Small intestine (tissue), 7 donors: ENCODE results near the gene NR3C1. TPM values are rescaled to one million over a fixed set of nuclear protein-coding genes. Genes with fewer than 3 reads are reported as not detected.

ENCODE experiments used
- DNase-seq, 2 donors: peaks; one replicate each; pipeline versions ENCODE4 v3.0.0 to v3.0.0-alpha.2; 2013
- FAIRE-seq: peaks from 2 replicates; lab custom pipeline; 2012; peaks lifted over from hg19 to GRCh38; lab: Jason Lieb, UNC
- H3K27ac ChIP-seq, 3 donors: one replicate each; pipeline ENCODE4 v1.5.1; 2013; ENCODE audit warnings: low read length in 2 of 3, mild to moderate bottlenecking in 2 of 3, control low read depth in 1 of 3, inconsistent platforms in 1 of 3, low read depth in 1 of 3, moderate library complexity in 1 of 3
- H3K27me3 ChIP-seq, 3 donors: one replicate each; pipeline ENCODE4 v1.6.1; 2013; ENCODE audit warnings: low read length in 3 of 3, inconsistent platforms in 1 of 3; ENCODE audit not compliant: control insufficient read depth in 3 of 3, insufficient read depth in 3 of 3
- H3K36me3 ChIP-seq, 3 donors: one replicate each; pipeline ENCODE4 v1.6.1; 2013; ENCODE audit warnings: low read length in 3 of 3, inconsistent platforms in 1 of 3, low read depth in 1 of 3, mild to moderate bottlenecking in 1 of 3, moderate library complexity in 1 of 3; ENCODE audit not compliant: control insufficient read depth in 3 of 3, insufficient read depth in 2 of 3
- H3K4me1 ChIP-seq, 3 donors: one replicate each; pipeline ENCODE4 v1.6.1; 2013; ENCODE audit warnings: low read length in 2 of 3, inconsistent platforms in 1 of 3, low read depth in 1 of 3, mild to moderate bottlenecking in 1 of 3, moderate library complexity in 1 of 3; ENCODE audit not compliant: control insufficient read depth in 3 of 3, insufficient read depth in 2 of 3
- H3K4me3 ChIP-seq, 3 donors: one replicate each; pipeline ENCODE4 v1.5.1; 2013; ENCODE audit warnings: low read length in 3 of 3, control low read depth in 1 of 3, inconsistent platforms in 1 of 3, low read depth in 1 of 3, mild to moderate bottlenecking in 1 of 3, moderate library complexity in 1 of 3
- H3K9me3 ChIP-seq, 2 donors: one replicate each; pipeline ENCODE4 v1.6.1; 2013; ENCODE audit warnings: low read depth in 1 of 2, low read length in 1 of 2; ENCODE audit not compliant: control insufficient read depth in 2 of 2, insufficient read depth in 1 of 2
- WGBS, 3 donors: extraction: QIAGEN DNeasy Blood & Tissue Kit; methylation state at CpG; one replicate each; pipeline ENCODE4 v1.1.7; 2013; 5-methylcytosine and 5-hydroxymethylcytosine counted together
- polyA plus RNA-seq, 4 donors: library from polyadenylated mRNA; stranded (reverse) in 3 of 4; unstranded in 1 of 4; fragments of 200-250 nt in 3 of 4; fragments of 120-200 nt in 1 of 4; gene quantifications; one replicate each; pipeline versions ENCODE4 v1.2.1 to v1.2.3, GENCODE V29; 2013
- donor health status: healthy with polysubstance abuse.
- donor health status: control.
- donor health status: control.
- donor health status: Bipolar disorder and iron deficiency.
- donor health status: healthy.

Gene NR3C1
- polyA plus RNA-seq, 4 donors: 13.7 to 32.2 (median 16.8) TPM

DNA sequence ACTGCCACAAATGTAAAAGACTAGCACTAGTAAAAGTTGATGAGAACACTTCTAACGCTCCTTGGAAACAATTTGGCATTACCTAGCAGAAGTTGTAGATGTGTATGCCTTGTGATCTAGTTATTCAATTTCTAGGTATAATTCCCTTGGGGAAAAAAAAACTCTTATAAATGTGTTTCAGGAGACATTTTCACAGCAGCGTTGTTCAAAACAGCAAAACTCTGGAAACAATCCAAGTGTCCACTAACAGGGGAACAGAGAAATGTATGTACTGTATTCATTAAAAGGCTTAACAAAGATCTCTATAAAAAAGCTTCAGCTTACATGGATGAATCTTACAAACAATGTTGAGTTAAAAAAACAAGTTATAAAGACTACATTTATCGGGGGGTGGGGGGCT lies 30.4 kb downstream of the NR3C1 start:
- Histone ChIP-seq H3K27ac (no peak overlapping the region), H3K4me3 (no peak overlapping the region), H3K4me1 (peaks cover 11 to 13% (median 12%) of the 10 kb centered on the region in 3 donors), H3K9me3 (no peaks in the 10 kb centered on the region), H3K27me3 (no peaks in the 10 kb centered on the region), H3K36me3 (peaks cover 0 to 2% (median 0%) of the 10 kb centered on the region in 3 donors)
- FAIRE-seq (no peak), DNase-seq (no peak)
- 74 to 95% (median 93%) methylated on average over 3 of the region's 3 CpGs for WGBS, 3 donors

DNA sequence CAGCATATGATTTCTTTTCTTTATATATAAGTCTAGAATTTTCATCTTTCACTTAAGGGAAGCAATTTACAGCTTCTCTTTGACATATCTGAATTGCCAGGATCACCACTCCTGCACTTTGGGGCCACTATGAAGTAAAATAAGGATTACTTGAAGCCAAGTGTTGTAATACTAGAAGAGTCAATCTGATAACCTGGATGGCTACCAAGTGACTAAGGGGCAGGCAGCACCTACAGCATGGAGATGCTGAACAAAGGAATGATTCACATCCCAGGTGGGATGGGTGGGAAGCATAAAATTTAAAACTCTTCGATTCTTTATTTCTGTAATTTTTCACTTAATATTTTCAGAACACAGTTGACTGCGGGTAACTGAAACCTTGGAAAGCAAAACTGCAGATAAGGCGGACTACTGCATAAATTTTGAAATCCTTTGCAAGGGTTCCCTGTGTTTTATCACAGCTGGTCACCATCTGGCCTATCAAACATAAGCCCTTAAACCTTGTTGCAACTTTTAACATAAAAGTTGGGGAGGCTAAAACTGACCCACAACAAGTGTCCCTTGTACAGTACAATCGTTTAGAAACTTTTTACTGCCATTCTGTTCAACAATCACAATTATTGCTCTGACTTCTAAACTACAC lies 31.2 kb downstream of the NR3C1 start:
- Histone ChIP-seq H3K9me3 (no peaks in the 10 kb centered on the region), H3K36me3 (peaks cover 0 to 2% (median 0%) of the 10 kb centered on the region in 3 donors), H3K4me3 (no peak overlapping the region), H3K27ac (no peak overlapping the region), H3K4me1 (peaks cover 7 to 12% (median 9%) of the 10 kb centered on the region in 3 donors), H3K27me3 (no peaks in the 10 kb centered on the region)
- DNase-seq (no peak), FAIRE-seq (no peak)
- 82 to 91% (median 85%) methylated on average over 4 of the region's 4 CpGs for WGBS, 3 donors

DNA sequence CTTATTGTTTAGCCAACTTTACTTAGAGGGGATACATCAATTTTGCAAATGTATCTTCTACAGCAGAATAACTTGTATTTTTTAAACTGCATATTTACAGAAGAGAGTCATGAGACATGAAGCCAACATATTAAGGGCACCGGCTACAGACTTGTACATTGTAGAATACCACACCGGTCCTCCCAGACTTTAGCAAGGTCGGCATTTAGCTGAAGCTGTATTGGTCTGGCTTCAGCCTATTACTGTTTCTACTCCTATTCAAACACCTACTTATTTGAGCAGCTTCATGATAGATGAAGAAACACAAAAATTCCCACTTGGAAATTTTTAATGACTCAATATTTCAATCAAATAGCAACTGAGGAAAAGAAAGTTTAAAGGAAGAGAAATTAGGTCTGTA lies 33.0 kb downstream of the NR3C1 start:
- H3K27ac ChIP-seq: no peak overlapping the region
- WGBS, 3 donors: 91 to 97% (median 93%) methylated on average over 3 of the region's 3 CpGs
- FAIRE-seq: no peak

GRCh38 chr5:143364061-143364460 lies 39.4 kb downstream of the NR3C1 start:
- no peak overlapping the region for H3K4me3 ChIP-seq
- WGBS, 3 donors: 94 to 98% (median 98%) methylated on average over 2 of the region's 2 CpGs
- no peaks in the 10 kb centered on the region for H3K27me3 ChIP-seq
- H3K9me3 ChIP-seq: peaks cover 1 to 4% of the 10 kb centered on the region in 2 donors
- DNase-seq (no peak), FAIRE-seq (no peak)
- no peak overlapping the region for H3K27ac ChIP-seq
- H3K4me1 ChIP-seq: no peaks in the 10 kb centered on the region
- H3K36me3 ChIP-seq: peaks cover 0 to 2% (median 0%) of the 10 kb centered on the region in 3 donors

More for the DNA sequence above, 33.0 kb downstream of the NR3C1 start:
- no peak for DNase-seq
- Histone ChIP-seq H3K27me3 (no peaks in the 10 kb centered on the region), H3K4me1 (no peaks in the 10 kb centered on the region), H3K4me3 (no peak overlapping the region), H3K9me3 (no peaks in the 10 kb centered on the region), H3K36me3 (peaks cover 0 to 2% (median 0%) of the 10 kb centered on the region in 3 donors)

DNA sequence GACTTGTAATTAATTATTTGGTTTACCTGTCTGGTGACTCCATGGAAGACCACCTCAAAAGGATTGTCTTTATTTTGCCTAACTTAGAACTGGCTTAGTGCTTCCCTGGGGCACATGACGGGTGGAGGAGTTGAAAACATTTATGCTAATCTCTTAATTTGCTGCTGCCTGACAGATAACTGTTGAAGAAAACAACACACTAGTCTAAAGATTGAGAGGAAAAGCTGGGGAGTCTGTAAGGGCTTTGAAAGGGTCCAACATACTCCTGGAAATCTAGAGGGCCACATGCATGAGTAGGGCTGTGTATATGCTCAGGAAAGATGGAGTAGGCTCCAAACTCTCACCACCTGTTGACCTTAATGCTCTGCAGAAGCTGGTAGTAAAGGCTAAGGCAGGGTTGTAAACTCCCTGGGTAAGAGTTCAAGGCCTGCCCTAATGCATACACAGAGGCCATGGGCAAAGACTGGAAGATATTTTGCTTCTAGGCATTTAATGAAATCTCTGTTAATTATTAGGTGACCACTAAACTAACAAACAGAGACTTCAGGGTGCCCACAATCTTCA lies 40.7 kb downstream of the NR3C1 start:
- no peak for DNase-seq
- 93 to 96% (median 95%) methylated on average over 1 of the region's 1 CpG for WGBS, 3 donors
- no peaks in the 10 kb centered on the region for H3K4me1 ChIP-seq
- H3K27me3 ChIP-seq: no peaks in the 10 kb centered on the region
- H3K27ac ChIP-seq: no peak overlapping the region
- no peaks in the 10 kb centered on the region for H3K36me3 ChIP-seq
- H3K9me3 ChIP-seq: peaks cover 1 to 4% of the 10 kb centered on the region in 2 donors
- FAIRE-seq: no peak
- H3K4me3 ChIP-seq: no peak overlapping the region

- H3K9me3 ChIP-seq: peaks cover 1 to 4% of the 10 kb centered on the region in 2 donors
- no peak overlapping the region for H3K27ac ChIP-seq
- H3K4me3 ChIP-seq: no peak overlapping the region
- H3K36me3 ChIP-seq: no peaks in the 10 kb centered on the region
- no peaks in the 10 kb centered on the region for H3K4me1 ChIP-seq
- no peak for FAIRE-seq
- DNase-seq: no peak
- WGBS, 3 donors: 81 to 84% (median 81%) methylated on average over 3 of the region's 3 CpGs
- H3K27me3 ChIP-seq: no peaks in the 10 kb centered on the region
Measured at GRCh38 chr5:143361438-143361837, 42.0 kb downstream of the NR3C1 start.

- no peaks in the 10 kb centered on the region for H3K4me1 ChIP-seq
Measured at GRCh38 chr5:143360755-143361154, 42.7 kb downstream of the NR3C1 start.

GRCh38 chr5:143359869-143360268 lies 43.6 kb downstream of the NR3C1 start:
- FAIRE-seq (no peak), DNase-seq (no peak)
- Histone ChIP-seq H3K27ac (no peak overlapping the region), H3K36me3 (no peaks in the 10 kb centered on the region), H3K4me3 (no peak overlapping the region), H3K27me3 (no peaks in the 10 kb centered on the region), H3K9me3 (peaks cover 1 to 4% of the 10 kb centered on the region in 2 donors), H3K4me1 (peaks cover 0 to 3% (median 0%) of the 10 kb centered on the region in 3 donors)
- 68 to 92% (median 80%) methylated on average over 2 of the region's 2 CpGs for WGBS, 3 donors

More at GRCh38 chr5:143360755-143361154, 42.7 kb downstream of the NR3C1 start:
- no peak overlapping the region for H3K4me3 ChIP-seq
- H3K36me3 ChIP-seq: no peaks in the 10 kb centered on the region
- FAIRE-seq (no peak), DNase-seq (no peak)
- H3K27me3 ChIP-seq: no peaks in the 10 kb centered on the region
- H3K9me3 ChIP-seq: peaks cover 1 to 4% of the 10 kb centered on the region in 2 donors
- H3K27ac ChIP-seq: no peak overlapping the region
